Left renal pelvis (tissue), 4 donors: Measurements from ENCODE around the gene INPP5K. TPM values are rescaled to one million over a fixed set of nuclear protein-coding genes. Genes with fewer than 3 reads are reported as not detected.
"Not testable (repeated sequence)": the region's sequence is repeated elsewhere in the genome, so short reads cannot be mapped to it uniquely, and the experiment has no call there.

ENCODE experiments used
- DNase-seq, 4 donors: peaks; one replicate each; pipeline ENCODE4 v3.0.0-alpha.2; 2013; ENCODE audit warnings: low read depth in 4 of 4, low spot score in 3 of 4
- polyA plus RNA-seq, 4 donors: library from polyadenylated mRNA; unstranded; fragments of 120-200 nt; gene quantifications; one replicate each; pipeline ENCODE4 v1.2.1, GENCODE V29; 2013; ENCODE audit not compliant: insufficient read length in 4 of 4

Gene INPP5K
- polyA plus RNA-seq: 10 to 100 TPM; 13.1 to 29.3 (median 22.7) TPM

DNA sequence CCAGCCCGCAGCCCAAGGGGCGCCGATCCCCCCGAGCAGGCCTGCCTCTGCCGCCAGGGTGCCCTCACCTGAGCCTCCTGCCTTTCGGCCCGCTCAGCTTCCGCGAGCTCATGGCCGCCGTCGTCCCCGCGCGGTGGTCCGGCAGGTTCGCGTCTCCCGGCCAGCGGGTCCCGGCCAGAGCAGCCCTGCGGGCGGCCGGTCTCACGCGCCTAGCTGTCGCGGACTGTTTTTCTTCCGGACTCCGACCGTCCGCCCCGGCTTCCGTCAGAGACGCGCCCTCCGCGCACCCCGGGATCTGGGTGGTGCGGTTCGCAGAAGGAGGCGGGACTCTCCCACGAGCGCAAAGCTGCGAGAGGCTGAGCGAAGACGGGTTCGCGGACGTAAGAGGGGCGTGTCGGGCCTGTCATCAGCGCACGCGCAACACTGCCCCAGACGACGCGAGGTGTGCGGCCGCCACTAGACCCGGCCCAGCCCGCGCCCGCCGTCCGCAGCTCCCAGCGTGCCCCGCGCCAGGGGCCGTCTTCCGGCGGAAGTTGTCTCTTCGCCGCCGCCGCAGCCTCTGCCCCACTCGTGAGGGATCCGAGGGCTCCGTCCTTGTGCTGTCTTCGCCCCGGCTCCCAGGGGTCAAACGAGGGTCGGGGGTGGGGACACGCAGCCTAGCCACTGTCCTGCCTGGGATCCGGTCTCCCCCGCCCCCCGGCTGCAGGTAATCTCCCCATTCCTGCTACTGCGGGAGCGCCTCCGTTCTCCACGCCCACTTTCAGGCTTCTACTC lies at the start of gene INPP5K:
TSS of gene INPP5K (minus strand) at position 225 of the 774 bp plus-strand sequence. CDS start at position 112, 113 bp downstream.
- DNase-seq: peak; percentile 90 to 95 (median 93)

DNA sequence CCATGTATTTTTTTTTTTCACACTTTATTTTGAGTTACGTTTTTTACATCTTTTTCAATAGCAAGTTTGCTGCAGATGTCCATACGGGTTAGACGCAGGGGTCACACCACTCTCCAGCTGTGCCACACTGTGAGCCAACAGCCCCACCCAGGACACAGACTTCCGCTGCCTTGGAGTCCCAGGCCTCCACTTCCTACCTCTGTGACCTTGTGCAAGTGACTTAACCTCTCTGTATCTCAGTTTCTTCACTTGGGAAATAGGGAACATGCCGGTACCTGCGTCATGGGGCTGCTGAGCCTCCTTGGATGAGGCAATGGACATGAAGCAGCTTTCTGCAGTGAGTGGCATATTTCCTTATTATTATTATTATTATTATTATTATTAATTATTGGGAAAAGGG lies 49.5 kb upstream of the INPP5K start:
- no peak for DNase-seq

DNA sequence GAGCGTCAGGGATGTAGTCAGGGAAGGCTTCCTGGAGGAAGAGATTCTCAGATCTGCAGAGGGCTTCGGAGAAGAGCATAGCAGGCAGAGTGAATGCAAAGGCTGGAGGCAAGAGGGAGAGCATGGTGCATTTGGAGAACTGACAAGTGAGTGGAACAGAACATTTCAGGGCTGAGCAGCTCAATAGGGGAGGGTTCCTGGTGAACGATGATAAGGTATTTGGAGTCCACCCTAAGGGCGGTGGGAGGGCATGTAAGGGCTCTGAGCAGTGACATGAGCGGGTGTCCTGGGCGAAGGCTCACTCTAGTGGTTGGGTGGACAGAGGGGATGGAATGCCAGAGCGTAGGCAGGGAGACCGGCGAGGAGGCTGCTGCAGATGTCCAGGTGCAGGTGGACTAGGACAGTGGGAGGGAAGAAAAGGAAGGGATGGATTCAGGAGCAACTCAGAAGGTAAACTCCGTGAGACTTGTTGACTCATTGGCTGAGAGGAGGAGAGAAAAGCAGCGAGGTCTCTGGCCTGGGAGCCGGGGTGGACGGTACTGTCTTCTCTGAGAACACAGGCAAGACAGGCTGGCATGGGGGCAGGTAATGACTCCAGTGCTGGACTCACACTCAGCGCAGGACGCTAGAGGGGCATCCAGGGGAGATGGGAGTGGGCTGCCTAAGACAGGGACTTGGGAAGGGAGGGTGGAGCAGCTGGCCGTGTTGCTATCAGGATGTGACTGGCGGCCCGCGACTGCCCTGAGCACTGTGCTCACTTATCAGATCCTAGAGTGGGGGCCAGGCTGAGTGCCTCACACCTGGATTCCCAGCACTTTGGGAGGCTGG lies 47.6 kb upstream of the INPP5K start:
- DNase-seq: no peak

DNA sequence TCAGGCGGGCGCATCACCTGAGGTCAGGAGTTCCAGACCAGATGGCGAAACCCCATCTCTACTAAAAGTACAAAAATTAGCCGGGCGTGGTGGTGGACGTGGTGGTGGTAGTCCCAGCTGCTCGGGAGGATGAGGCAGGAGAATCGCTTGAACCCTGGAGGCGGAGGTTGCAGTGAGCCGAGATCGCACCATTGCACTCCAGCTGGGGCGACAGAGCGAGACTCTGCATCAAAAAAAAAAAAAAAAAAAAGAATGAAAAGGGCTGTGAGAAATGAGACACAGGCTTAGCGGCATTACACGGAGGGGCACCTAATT lies 47.0 kb upstream of the INPP5K start:
- not testable (repeated sequence) for DNase-seq

DNA sequence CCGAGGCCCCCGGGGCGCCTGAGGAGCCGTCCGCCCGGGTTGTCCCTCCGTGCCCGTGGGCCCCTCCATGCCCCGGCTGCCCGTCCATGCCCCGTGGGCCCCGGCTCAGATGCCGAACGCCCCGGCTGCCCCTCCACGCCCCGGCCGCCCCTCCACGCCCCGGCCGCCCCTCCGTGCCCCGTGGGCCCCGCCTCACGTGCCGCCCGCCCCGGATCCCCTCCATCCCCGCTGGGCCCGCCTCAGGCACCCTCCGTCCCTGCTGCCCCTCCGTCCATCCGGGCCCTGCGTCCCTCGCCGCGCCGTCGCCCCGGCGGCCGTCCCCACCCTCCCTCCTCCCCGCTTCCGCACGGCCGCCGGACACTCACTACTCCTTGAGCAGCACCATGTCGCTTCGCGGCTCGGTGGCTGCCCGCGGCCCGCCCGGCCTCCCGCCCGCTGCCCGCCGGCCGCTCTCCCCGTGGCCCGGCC lies 45.8 kb upstream of the INPP5K start:
- no peak for DNase-seq

DNA sequence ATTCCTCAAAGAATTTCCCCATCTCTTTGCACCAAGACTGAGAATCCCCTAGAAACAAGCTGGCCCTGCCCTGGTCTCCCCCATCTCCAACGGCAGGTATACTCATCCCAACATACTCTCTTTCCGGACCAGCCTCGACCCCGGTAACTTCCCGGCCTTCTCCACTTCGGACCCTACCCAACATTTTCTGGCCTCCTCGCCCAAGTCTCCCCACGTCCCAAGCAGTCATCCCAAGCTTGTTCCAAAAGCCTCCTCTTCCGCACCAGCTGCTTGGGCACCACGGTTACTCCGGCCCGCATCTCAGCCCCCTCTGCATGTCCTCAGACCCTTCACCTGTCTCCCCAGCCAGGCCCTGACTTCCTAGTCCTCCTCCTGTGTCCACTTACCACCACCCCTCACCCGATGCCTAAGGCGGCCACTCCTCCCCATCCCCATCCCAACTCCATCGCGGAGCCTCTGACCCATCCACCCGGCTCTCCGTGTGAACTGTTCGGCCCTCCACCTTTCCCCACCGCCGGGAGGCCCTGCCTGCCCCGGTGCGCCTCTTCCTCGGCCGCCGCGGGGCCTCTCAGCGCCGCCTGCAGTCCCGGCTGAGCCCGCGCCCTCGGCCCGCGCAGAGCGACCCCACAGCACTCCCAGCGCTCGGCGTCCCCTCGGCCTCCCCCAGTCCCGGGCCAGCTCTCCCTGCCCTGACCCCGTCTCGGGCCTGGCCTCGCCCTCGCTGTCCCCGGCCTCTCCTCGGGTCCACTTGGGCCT lies 45.2 kb upstream of the INPP5K start:
- DNase-seq: no peak

DNA sequence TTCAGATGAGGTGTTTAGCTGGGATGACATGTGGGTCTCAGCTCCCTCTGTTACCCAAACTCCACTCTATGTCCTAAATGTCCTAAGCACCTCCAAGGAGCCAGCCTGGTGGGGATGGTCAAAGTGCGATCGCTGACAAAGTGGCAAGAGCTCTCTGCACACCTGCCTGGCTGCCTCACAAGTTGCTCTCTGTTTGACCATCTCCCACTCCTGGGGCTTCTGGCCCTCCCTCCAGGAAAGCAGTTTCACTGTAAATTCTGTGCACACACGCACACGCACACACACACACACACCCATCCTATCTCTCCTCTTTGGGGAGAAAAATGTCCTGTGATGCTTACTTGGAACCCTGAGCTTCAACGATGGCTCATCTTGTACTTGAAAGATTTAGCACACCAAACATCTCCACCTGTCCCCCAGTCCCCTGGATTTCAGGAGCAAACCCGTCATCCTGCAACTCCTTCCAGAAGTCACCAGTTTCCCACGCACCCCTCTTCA lies 44.5 kb upstream of the INPP5K start:
- no peak for DNase-seq

DNA sequence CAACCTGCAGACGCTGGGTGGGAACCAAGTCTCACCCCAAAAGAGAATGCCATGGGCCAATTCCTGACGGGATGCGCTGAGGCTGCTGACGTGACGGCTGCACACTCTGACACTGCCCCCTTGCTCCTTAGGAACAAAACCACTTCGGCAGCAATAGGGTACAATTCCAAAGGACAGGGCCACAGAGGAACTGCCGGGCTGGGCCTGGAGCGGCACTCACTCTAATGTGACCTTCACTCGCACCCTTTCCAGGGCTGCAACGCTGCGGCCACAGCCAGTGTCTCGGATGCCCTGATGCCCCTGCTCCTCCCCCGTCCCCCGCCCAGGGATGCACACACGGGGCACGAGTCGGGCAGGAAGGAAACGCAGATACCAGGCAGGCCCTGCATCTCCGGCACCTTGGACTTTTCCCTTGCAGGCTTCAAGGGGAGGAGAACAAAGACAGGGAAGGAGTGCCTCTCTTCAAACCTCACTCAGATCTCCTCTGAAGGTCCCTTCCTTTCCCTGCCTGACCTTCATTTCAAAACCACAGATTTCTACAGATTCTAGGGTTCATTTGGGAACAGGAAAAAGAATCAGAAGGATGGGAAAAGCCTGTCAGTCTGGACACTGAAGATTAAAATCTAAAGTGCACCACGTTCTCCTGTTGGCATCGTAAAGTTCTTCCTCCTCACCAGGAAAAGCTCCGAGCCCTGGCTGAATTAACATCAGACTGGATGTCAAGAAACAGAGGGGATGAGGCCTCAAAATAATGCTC lies 43.9 kb upstream of the INPP5K start:
- DNase-seq: no peak

DNA sequence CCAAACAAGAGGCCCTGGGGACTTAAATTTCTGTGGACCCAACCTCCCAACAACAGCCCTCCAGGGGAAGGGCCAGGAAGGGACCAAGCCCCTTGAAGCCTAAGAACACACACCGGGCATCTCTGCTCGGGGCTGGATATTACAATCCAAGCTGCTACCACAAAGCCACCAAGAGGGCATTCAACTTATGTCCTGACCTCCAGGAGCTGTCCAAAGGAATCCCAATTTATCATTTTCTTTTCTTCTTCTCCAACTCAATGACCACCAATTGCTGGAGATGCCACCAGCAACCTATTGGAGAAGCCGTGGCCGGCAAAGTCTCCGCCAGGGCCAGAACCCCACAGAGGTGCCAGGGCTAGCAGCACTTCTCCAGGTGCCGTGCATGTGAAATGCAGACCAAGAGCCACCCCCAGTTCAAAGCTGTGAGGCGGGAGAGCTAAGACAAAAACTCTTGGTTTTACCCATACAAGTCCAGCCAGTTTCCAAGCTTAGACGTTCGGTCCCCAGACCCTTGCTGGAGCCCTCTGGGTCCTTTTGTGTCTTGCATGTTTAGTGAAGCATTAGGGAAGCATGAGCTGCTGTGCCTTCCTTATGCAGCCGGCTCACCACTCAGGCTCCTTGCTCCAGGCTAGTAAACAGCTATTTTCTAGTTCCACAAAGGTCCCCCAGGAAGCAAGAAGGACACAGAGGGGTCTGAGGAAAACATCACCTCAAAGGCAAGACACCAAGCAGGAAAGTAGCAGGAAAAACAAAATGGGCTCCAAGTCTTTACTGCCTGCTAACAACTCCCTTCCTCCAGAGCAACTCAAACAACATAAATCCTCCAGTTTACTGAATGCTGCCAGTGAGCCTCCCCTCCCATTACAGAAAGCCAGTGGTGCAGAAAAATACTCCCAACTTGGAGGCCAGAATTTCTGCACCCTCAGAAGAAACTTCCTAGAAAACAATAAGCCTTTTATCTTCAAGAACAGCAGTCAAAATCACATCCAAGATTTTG lies 42.9 kb upstream of the INPP5K start:
- no peak for DNase-seq

DNA sequence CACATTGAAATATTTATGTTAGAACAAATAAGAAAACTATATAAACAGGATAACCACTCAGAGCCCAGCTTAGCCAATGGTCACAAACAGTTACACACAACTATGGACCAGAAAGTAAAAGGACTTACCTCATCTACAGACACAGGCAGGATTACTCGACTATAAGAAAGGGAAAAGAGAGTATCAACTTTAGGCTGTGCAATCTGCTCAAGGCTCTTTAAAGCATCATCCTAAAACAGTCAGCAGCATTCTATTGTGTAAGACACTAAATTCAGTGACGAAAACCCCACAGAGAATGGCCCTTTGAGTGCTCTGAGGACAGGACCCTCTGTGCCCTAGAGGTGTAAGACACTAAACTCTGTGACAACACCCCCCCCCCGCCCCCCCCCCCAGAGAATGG lies 42.0 kb upstream of the INPP5K start:
- DNase-seq: no peak

DNA sequence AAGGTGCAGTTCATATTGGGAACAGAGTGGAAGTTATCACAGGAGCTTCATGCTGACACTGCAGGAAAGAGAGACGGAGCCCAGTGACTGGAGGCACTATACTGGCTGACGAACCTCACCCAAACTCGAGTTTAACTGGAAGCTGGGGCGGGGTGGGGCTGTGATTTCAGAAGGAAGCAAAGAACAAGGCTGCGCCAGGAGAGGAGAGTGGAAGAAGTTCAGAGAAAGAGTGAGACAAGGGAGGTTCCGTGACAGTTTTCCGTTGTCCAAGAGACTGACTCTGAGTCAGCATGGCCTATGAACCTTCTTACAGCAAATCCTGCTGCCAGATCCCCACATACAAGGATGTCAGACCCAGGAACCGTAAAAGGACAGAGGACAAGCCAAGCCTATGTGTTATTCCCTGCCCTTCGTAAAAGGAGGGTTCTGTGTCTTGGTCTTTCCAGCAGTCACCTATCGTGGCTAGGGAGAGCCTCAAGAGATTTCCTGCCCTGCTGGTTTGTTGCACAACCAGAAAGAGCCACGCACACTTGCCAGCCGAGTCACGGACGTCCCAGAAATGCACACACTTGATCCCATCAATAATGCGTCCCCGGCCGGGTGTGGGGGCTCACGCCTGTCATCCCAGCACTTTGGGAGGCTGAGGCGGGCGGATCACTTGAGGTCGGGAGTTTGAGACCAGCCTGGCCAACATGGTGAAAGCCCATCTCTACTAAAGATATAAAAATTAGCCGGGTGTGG lies 41.1 kb upstream of the INPP5K start:
- DNase-seq: no peak

DNA sequence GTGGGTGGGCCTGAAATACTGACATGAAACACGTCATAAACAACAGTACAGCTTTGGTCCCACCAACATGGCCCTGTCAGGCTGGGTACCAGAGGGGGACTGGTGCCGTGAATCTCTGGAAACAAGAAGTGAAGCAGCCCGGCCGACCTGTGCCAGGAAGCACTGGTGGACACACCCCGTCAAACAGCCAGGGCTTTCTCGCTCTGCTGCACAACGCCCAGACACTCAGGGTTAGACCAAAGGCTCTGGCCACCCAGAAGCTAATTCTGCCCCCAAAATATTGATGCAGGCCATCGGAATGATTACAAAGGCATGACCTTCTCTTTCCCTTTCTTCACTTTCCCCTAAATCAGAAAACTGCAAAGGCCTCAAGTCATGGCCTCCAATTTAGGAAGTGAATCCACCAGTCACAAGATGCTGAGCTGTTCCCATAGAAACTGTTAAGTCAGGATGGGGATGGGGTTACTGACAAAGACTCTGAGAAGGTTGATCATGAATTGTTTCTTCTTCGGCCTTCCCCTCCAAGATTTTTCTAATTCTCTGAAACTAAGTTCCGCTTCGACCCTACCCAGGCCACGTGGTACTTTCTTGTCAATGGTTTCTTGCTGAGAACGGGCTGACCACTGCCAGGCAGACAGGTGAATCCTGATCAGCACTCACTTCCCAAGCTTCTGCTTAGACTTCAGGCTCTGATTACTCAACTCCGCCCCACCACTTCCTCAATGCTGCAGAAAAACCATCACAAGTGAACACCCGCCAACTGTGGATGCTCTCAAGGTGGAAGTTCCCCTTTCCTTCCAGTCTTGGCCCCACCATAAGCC lies 39.4 kb upstream of the INPP5K start:
- DNase-seq: no peak

DNA sequence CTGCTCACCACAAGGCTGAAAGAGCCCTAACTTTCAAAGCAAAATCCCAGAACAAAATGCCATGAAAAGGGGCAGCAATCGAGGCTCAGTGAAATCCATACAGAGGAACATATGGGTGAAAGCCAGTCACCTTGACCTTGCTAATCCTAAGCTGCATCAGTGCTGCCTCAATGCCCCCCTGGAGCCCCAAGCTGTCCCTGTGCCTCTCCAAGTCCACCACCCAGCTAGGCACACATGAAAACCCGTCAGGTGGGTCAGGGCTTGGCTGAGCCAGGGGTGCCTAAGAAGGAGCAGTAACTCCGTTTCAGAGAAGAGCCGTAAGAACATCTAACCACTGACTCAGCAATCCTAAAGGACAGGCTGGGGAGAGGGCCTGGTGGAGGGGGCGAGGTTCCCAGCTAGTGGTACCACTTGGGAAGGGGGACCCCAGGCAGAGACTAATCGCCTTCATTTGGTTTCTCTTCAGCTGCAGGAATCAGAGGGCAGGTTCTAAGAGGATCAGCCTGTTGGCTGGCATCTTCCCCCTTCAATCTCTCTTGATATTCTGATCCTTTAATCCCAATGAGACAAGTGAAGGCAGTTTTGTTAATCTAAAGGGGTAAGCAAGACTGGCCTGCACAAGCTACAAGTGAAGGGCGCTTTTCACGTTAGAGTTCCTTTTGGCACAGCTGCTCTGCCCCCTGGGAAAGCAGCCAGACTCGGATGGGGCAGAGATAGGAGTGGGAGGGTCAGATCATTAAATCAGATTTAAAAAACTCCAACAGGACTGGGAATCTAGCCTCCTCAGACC lies 38.5 kb upstream of the INPP5K start:
- no peak for DNase-seq

DNA sequence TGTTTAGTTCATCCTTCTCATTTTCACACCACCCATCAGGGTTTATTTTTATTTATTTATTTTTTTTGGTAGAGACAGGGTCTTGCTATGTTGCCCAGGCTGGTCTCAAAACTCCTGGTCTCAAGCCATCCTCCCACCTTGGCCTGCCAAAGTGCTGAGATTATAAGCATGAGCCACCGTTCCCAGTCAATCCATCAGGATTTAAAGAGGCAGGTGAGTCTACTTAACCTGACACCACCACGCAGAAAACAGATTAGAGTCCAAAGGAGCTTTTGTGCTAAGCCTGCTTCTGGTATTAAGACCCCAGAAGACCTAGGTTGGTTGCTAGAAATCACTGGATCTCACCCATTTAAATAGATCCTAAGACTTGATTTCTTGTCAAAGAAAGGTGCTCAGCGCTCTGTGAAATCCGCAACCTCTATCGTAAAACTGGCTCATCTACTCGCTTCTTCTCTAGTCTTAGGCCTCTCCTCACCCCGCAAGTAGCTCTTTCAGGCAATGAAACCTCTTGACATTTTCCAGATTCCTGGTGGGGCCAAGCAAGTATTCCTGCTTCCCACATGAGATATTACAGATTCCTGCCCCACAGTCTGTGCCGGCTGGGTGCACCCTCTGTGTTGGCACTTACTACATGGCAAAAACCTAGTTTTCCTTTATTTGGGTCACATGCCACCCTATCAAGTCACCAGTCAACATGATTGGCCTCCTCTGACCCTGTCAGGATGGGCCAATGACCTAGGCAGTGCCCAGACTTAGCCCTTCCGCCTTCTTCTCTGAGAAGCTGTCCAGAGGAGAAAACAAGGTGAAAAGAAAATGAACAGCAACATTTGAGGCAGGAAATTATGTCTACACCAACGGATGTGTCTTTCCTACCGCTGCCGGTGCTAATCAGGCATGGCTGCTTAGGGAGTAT lies 37.2 kb upstream of the INPP5K start:
- no peak for DNase-seq

DNA sequence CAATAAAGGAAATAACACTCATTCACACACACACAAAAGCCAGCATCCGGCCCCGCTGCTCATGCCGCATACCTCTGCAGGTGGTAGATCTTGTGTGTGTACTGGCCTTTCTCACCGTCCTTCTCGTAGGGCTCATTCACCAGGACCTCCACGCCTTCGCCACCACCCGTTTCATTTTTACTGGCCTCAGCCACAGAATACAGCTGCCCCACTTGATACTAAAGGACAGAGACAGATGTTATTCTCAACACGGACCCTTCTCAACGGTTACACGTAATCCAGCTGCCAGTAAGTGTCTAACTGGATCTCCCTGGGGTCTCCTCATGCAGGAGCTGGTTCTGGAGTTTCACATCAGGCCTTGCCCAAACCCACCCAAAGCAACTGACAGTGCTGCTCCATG lies 36.5 kb upstream of the INPP5K start:
- no peak for DNase-seq

DNA sequence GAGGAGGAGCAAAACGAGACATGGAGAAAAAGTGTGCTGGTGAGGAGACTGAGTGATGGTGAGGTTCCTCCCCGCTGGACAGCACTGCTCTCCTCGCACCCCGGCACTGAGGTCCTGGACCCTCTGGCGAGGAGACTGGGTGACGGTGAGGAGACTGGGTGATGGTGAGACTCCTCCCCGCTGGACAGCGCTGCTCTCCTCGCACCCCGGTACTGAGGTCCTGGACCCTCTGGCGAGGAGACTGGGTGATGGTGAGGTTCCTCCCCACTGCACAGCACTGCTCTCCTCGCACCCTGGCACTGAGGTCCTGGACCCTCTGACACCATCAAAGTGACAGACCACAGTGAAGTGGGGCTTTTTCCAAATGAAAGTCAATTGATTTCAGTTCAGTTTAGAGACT lies 35.3 kb upstream of the INPP5K start:
- no peak for DNase-seq
